ENCODE data around the gene ARHGAP26. TPM values are rescaled to one million over a fixed set of nuclear protein-coding genes. Genes with fewer than 3 reads are reported as not detected.

Gene ARHGAP26
- total and polyA plus RNA-seq, 2 of the 4 experiments (the other 2 are of a cell fraction) = 0.54 to 0.56 TPM

- CTCF ChIA-PET = no interaction called here
- TF ChIP-seq RAD21 (IDR thresholded peaks at IDR 0.05; ENCODE audit: low read length) = no peak
- TF ChIP-seq MAZ (IDR thresholded peaks at IDR 0.05; ENCODE audit: borderline replicate concordance, low read depth, low read length) = no peak
- TF ChIP-seq POLR2A (IDR thresholded peaks at IDR 0.05; ENCODE audit: low read depth, low read length) = no peak
- no peak for TF ChIP-seq RCOR1 (IDR thresholded peaks at IDR 0.05; ENCODE audit: insufficient replicate concordance, low read length)
- no peak for TF ChIP-seq MXI1 (IDR thresholded peaks at IDR 0.05; ENCODE audit: borderline replicate concordance, low read depth, low read length)
- TF ChIP-seq SMC3 (IDR thresholded peaks at IDR 0.05; ENCODE audit: low read depth, low read length) = no peak
- TF ChIP-seq BHLHE40 (IDR thresholded peaks at IDR 0.05; ENCODE audit: low read depth, low read length) = no peak
- Histone ChIP-seq H2BK120ac (ENCODE audit: low read depth, low read length) (no peak overlapping the region), H3K4ac (ENCODE audit: low read depth, low read length) (no peak overlapping the region), H2AK5ac (ENCODE audit: low read depth, low read length) (no peak overlapping the region), H3K36me3 (ENCODE audit: control insufficient read depth, insufficient read depth, low read length) (no peaks in the 10 kb centered on the region), H3K23ac (ENCODE audit: low read depth, low read length) (no peak overlapping the region), H2AK9ac (replicated peaks; ENCODE audit: low read depth, low read length, poor library complexity) (no peak overlapping the region), H2BK20ac (ENCODE audit: low read depth, low read length) (no peak overlapping the region), H4K5ac (ENCODE audit: low read depth, low read length) (no peak overlapping the region), H3K4me1 (ENCODE audit: control insufficient read depth, insufficient read depth, low read length) (no peaks in the 10 kb centered on the region), H3K4me2 (ENCODE audit: low read depth, low read length) (no peak overlapping the region), H3K27ac (ENCODE audit: insufficient read depth, low read length) (no peak overlapping the region), H2AFZ (replicated peaks; ENCODE audit: low read length, poor library complexity) (no peak overlapping the region), H4K91ac (ENCODE audit: insufficient read depth, low read depth, low read length) (no peak overlapping the region), H3K18ac (ENCODE audit: low read depth, low read length) (no peak overlapping the region), H3K14ac (replicated peaks; ENCODE audit: low read depth, low read length) (no peak overlapping the region), H4K8ac (ENCODE audit: low read depth in 2 of 2, low read length in 2 of 2) (no peak overlapping the region), H2BK15ac (ENCODE audit: low read depth, low read length) (no peak overlapping the region), H3K9me1 (ENCODE audit: insufficient read depth, low read length) (no peaks in the 10 kb centered on the region), H3K56ac (ENCODE audit: extremely low read depth, insufficient read depth, low read length) (no peak overlapping the region), H3K79me1 (ENCODE audit: low read depth in 1 of 2, low read length in 2 of 2) (no peaks in the 10 kb centered on the region), H3K4me3 (ENCODE audit: insufficient read depth, low read depth, low read length) (no peak overlapping the region), H3K9ac (ENCODE audit: low read depth, low read length) (no peak overlapping the region), H4K20me1 (ENCODE audit: insufficient read depth, low read length) (no peaks in the 10 kb centered on the region), H3K9me3 (ENCODE audit: control insufficient read depth, insufficient read depth, low read length) (no peaks in the 10 kb centered on the region), H3K27me3 (ENCODE audit: control insufficient read depth, insufficient read depth, low read length) (no peaks in the 10 kb centered on the region), H2BK5ac (ENCODE audit: low read depth, low read length, poor library complexity, severe bottlenecking) (no peak overlapping the region)
- ATAC-seq (ENCODE audit: low read depth) (no peak), DNase-seq (no peak)
- in situ Hi-C loops (cut with MboI; ENCODE audit: low sequenced_read_pairs) (no loop called here), intact Hi-C loops (cut with micrococcal nuclease) (no loop called here), dilution Hi-C loops (cut with HindIII; ENCODE audit: low sequenced_read_pairs, unreplicated experiment) (no loop called here)
- no TSS peak for BruUV-seq (replicated peaks)
- WGBS, 2 experiments (ENCODE audit: extremely low coverage in 2 of 2, insufficient read length in 1 of 2) = 80% methylated on average over 1 of the region's 4 CpGs; no CpG with 5 or more reads in 1 of the 2 experiments
- POLR2A ChIA-PET (ENCODE audit: unreplicated experiment) = no interaction called here
Measured at GRCh38 chr5:142942901-142943300, 172.7 kb downstream of the ARHGAP26 start.
